CD4-positive, alpha-beta T cell treated with Interleukin-12 subunit alpha and Interleukin-12 subunit beta, for 1 hour (primary cell): ENCODE results near the gene SLC41A1.
A peak's percentile ranks its signal among the peaks of the same experiment; 100 is the strongest.
"Not testable (repeated sequence)": the region's sequence is repeated elsewhere in the genome, so short reads cannot be mapped to it uniquely, and the experiment has no call there.

ENCODE experiments used
- DNase-seq: peaks from one replicate; pipeline ENCODE4 v3.0.0-alpha.2; 2020

Gene SLC41A1

GRCh38 chr1:205812878-205813754, at the start of gene SLC41A1:
SLC41A1 (minus strand) TSS chr1:205813198; CDS start chr1:205810441, 2,757 bp downstream.
- DNase-seq: peak; percentile 96

- DNase-seq: no peak
Observed at GRCh38 chr1:205861540-205861939, 48.5 kb upstream of the SLC41A1 start.

GRCh38 chr1:205858141-205858961, 45.4 kb upstream of the SLC41A1 start:
- DNase-seq: peak; percentile 2

- DNase-seq: not testable (repeated sequence)
Observed at GRCh38 chr1:205857501-205857900, 44.5 kb upstream of the SLC41A1 start.

GRCh38 chr1:205856433-205856832, 43.4 kb upstream of the SLC41A1 start:
- DNase-seq: no peak

GRCh38 chr1:205852969-205853368, 40.0 kb upstream of the SLC41A1 start:
- DNase-seq: no peak

- DNase-seq: no peak
Observed at GRCh38 chr1:205851993-205852392, 39.0 kb upstream of the SLC41A1 start.

- peak; percentile 94 for DNase-seq
Observed at GRCh38 chr1:205849619-205850355, 36.8 kb upstream of the SLC41A1 start, which contains the start of gene PM20D1. PM20D1 (minus strand) TSS chr1:205850132; CDS start chr1:205850072, 60 bp downstream.

GRCh38 chr1:205843036-205843859, 30.2 kb upstream of the SLC41A1 start:
- DNase-seq: no peak

- no peak for DNase-seq
Observed at GRCh38 chr1:205842229-205842628, 29.2 kb upstream of the SLC41A1 start.

GRCh38 chr1:205840146-205840923, 27.3 kb upstream of the SLC41A1 start:
- DNase-seq: no peak

GRCh38 chr1:205837382-205837970, 24.5 kb upstream of the SLC41A1 start:
- no peak for DNase-seq

- no peak for DNase-seq
Observed at GRCh38 chr1:205834751-205835150, 21.8 kb upstream of the SLC41A1 start.

GRCh38 chr1:205832326-205832751, 19.3 kb upstream of the SLC41A1 start:
- DNase-seq: no peak

GRCh38 chr1:205827623-205828022, 14.6 kb upstream of the SLC41A1 start:
- DNase-seq: no peak

GRCh38 chr1:205826995-205827394, 14.0 kb upstream of the SLC41A1 start:
- DNase-seq: no peak

- no peak for DNase-seq
Observed at GRCh38 chr1:205826016-205826806, 13.2 kb upstream of the SLC41A1 start.

- no peak for DNase-seq
Observed at GRCh38 chr1:205824180-205824579, 11.2 kb upstream of the SLC41A1 start.

- DNase-seq: not testable (repeated sequence)
Observed at GRCh38 chr1:205823260-205823659, 10.3 kb upstream of the SLC41A1 start.

GRCh38 chr1:205822397-205822796, 9.4 kb upstream of the SLC41A1 start:
- no peak for DNase-seq
